IPS-NIHi11 (cell line): ENCODE results near the gene CHST15.
A peak's percentile ranks its signal among the peaks of the same experiment; 100 is the strongest.

ENCODE experiments used
- DNase-seq: peaks from one replicate; pipeline ENCODE4 v3.0.0; 2012; ENCODE audit warnings: mixed read lengths, low spot score

Gene CHST15

DNA sequence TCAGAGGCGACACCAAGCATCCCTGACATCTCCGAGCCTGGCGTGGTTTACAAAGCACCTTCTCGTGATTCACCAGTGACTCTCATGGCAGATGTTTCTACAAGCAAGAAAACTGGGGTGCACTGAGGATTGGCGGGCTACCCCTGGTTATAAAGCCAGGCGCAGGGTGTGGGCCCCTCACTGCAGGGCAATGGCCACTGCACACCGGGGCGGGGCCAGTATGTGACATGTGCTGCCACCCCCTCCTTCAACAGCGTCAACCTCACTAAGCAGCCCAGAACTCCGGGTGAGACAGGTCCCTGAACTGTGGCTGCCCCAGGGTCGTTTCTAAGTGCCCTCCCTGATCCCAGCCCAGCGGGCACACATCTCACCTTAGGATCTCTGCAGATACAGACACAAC lies 63.8 kb downstream of the CHST15 start:
- no peak for DNase-seq

DNA sequence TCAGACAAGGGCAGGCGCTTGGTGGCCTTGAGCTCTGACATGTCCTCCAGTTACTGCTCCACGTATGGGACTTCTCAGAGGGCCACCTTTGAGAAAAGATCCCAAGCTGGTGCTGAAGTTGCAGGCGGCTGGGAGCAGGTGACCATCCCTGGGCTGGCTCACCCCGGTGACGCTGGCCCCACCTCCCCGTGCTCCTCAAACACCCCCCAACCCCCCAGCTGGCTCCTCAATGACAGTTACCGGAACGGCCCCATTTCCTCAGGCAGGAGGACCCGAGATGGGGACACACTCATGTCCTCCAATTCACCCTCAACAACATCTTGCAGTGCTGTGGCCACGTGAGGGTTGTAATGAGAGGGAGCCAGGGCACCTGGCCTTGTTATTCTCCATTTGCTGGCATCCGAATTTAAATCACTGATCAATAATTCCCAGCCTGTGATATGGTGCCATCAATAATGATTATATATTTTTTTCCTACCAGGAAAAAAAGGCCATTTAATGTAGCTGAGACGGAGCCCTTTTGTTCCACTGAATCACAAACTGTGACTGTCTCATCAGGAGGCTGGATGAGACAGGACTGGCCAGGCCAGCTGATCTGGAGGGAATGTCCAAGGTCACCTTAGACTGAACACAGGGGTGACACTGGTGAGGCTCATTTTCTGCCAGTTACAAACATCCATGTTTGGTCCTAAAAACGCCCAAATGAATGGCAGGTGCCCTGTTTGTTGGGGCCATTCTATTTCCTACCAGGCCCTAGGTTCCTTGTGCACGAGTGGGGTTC lies 64.5 kb downstream of the CHST15 start:
- DNase-seq, result no peak

DNA sequence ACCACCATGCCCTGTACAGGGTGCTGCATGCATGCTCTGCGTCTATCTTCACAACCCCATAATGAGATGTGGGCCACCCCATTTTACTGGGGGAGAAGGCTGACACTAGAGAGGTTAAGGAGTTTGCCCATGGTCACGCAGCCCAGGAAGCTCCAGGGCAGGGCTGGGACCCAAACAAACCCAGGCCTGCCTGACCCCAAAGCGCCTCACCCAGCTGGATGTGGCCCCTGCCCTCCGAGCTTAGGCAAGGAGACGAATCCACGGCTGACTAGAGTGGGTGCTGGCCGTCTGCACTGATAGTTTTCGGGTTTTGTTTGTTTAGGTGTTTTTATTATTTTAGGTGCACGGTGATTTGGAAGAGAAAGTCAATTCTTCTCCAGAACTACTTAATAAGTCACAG lies 65.7 kb downstream of the CHST15 start:
- DNase-seq, result no peak

DNA sequence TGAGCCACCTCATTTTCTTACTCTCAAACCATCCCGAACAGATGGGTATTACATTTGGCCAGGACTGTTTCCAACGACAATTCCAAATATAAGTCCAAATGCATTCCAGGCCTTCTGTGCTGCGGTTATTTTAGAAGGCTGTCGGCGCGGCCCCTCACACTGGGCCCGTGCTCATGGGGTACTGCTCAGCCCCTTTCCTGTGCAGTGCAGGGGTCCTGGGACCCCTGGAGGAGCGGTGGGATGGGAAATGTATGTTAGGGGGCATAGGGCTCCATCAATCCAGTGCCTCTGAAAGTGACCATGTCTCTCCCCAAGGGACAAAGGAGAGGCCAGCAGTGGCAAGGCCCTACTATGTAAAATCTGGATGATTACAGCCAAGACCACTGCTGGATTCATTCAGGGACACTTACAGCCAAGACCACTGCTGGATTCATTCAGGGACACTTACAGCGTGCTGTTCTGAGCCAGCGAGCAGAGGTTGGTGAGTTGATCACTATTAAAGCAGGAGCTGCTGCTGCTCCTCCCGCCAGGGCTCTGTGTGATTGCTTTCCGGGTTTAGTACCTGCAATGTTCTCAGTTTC lies 66.3 kb downstream of the CHST15 start:
- no peak for DNase-seq

DNA sequence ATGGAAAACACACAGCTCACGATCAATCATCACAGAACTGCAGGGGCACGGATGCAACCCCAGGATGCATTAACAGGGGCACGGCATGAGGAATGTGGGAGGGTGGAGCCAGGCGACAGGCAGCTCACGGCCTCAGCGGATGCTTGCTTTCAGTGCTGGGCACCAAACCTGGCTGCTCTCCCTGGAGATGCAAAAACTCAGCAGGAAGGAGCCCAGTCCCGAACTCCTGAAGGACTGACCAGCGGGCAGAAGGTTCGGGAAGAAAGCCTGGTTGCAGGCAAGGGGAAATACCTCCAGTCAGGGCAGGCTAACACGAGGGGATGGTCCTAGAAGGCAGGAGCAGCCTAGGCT lies 66.8 kb downstream of the CHST15 start:
- peak; percentile 52 for DNase-seq

DNA sequence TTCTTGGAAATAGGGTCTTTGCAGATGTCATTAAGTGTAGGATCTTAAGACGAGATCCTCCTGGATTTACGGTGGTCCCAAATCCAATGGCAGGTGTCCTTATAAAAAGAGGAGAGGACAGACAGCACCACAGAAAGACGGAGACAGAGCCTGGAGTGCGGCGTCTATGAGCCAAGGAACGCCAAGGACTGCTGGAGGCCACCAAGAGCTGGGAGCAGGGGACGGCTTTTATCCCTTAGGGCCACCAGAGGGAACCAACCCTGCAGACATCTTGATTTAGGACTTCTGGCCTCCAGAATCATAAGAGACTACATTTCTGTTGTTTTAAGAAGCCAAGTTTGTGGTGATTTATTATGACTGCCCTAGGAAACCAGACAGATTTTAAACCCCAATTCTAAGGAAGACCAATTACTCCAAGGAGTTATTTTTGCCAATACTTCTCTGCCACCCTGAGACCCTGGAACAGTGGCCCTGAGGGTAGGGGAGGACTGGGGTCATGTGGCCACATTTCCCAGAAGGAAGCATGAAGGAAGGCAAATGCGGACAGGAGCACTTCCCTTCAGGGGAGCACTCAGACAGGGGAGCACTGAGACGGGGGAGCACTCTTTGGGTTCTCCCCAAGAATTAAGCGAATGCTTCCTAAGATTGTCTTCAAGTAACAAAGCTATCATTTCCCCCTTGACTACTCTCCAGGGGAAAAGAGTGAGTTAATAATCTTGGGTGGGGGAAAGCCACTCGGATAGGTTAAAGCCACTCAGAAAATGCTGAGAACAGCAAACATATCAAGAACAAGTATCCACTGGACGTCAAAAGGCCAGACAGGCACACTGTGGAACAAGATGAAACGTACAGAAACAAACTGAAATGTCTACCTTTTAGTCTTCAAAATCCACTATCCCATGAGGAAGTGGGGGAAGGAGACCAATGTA lies 67.5 kb downstream of the CHST15 start:
- peak; percentile 42 for DNase-seq

DNA sequence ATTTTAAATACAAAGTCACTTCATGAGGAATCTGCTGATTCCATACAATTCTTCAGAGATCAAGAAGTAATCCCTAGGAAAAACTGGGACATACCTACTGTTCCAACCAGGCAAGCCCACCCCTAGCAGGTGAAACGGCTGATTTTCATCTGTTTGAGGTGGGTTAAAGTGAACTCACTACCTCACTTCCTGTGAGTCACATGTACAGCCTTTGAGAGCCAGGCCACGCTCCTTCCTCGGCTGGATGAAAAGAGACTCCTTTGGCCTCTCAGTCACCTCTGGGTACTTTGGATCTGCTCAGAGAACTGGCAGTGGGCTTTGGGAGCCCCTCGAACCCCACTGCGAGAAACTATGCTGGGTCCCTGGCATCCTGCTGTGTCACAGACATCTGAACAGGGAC lies 68.2 kb downstream of the CHST15 start:
- DNase-seq, result no peak

DNA sequence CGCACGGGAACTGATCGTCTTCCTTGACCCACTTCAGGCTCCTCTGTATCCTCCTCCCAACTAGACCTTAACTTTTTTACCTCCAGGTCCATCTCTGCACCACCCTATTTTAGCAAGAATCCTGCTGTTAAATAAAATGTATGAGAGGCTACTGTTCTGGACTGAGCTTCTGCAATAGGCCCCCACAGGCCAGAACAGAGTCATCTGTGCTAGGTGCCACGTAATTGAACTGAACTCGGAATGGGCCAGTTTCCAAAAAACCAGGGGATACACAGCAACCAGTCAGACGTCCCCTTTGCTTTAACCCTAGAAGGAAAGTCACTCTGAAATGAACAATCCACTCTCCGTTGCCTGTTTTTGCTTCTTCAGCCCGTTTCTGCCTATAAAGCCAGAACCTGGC lies 71.3 kb downstream of the CHST15 start:
- DNase-seq, result no peak

DNA sequence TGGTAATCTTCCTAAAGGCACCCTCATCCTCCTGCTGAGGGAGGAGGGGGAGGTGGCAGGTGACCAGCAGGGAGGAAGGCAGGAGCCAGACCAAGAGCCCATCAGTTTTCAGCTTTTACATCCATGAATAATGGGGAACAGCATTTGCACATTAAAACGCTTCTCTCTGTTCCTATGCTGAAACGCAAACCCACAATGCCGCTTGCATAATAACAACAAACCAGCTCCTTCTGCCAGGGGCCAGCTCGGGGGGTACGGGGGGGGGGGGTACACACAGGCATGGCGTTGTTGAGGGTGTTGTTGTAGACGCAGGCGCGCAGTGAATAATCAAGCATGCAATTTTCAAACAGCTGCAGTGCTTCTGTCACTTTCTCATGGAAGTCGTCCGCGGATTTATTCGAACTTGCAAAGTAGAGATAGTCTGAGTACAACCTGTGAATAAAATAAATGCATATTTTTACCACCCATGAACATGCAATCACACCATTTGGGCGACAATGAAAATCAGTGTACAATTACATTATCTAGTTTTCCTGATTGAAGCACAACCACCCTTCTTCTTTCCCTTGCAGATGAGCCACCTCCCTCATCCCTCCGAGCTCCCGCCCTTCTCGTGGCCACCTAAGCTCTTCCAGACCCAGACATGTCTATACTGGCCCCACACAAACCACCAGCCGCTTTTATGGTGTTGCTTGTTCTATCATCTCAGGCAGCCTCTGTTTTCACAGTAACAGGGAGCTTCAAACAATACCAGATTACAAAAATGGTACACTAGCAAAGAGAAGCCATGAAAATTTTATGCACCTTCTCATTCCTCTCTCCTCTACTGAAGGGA lies 72.2 kb downstream of the CHST15 start:
- no peak for DNase-seq

DNA sequence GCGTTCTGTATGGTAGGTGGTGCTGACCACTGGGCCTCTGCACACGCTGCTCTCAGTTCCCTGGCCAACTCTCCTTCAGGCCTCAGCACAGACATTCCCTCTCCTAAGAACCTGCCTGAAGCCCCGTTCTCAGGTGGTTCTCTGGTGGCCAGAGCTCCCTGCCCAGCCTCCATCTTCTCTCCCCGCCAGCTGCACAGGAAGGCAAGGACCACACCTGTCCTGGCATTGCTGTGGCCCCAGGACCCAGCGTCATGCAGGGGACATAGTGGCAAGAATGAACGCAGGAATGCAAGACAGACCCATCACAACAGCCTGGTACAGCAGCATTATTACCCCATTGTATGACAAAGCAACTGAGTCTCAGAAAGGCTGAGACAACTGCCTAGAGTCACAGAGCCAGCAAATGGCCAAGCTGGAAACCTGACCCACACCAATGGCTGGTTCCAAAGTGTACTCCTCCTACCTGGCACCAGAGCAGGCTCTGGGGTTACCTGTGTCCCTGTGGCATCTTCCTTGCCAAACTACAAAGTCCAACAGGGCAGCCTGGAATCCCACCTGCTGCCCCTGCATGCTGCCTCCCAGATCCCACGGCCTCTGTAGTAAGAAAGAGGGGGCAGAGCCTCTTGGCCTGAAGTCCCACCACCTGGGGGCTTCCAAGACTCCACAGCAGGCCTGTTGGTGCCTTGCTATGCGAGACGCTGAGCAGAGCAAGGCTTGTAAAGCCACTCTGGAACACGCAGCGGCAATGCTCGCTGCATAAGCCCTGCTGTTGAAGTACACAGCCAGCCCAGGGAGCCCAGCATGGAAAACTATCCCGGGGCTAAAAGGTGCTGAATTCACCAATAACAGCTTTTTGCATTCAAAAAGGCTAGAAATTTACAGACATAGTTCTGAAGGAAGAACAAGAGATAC lies 73.3 kb downstream of the CHST15 start:
- peak; percentile 37 for DNase-seq

DNA sequence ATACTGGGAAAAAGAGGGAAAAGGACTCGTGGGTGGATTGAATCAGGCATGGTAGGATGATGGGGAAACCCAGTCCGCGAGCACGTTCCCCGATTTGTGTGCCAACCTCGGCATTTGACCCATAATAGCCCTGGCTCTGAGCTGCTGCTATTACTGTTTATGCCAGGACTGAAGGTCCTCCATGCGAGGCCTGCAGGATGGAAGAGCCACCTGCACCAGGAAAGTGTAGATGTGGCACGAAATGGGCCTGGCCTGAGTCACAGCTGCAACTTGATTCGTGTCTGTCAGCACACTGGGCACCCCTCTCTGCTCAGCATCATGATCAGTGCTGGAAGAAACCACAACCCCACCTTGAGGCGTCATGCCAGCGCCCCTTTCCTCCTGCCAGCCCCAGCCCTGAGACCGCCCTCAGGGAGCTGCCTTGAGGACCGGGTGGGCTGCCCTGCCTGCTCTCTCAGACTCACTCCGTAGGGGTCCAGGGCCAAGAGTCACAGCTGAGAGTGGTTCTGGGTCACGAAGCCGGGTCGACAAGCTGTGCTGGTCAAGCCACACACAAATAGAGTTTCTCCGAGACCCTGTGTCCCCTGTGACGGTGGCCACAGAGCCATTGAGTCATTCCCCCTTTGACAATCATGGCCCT lies 74.4 kb downstream of the CHST15 start:
- DNase-seq, result no peak

DNA sequence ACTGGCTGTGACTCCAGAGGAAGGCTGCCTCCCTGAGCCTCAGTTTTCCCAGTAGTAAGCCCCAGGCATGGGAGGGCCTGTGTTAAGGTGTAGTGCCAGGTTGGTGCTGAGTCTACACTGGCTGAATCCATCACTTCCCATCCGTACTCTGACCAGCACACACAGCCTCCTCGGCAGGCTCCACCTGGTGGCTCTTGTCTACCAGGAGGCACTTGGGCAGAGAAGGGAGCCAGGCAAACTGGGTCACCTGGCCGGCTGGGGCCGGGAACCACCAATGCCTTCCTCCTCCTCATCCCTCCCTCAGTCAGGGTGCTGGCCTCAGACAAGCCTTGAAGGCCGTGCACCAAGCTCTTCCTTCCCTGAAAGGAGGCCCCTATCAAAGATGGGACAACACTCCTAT lies 75.7 kb downstream of the CHST15 start:
- no peak for DNase-seq

DNA sequence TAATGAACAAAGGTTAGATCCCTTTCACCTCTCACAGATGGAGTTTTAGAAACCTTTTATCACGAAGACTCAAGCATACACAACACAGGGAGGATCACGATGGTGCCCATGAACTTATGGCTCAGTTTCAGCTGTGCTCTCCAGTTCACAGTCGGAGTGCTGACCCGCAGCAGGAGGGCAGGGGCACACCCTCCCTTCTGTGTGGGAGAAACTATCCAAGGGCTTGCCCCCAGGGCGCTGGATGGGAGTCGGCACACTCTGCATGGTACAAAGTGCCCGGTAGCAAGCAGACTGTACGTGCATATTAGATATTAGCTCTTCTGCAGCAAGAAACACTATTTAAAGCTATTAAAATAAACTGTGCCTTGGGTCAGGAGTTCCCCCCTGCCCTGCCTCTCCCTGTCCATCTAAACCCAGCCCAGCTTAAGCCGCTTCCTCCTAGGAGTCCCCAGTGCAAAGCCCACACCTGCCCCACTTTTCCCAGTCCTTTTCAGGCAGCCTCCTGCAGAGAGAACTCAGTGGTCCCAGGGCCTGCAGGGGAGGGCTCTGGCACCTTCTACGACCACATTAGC lies 76.5 kb downstream of the CHST15 start:
- DNase-seq, result no peak

DNA sequence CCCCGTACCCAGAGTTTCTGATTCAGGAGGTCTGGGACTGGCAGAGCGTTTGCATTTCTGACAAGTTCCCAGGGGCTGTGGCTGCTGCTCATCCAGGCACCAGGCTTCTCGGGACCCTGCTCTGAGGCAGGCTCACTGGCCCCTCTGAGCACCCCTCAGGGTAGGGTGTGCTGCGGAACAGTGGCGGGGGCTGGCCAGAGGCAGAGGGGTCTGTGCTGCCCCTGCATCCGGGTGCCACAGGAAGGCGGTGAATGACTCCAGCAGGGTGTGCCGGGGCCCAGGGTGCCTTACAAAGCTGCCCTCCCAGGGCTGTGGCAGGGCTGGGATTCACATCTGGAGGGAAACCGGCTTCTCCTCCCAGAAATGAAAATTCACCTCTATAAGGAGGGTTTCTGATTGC lies 77.4 kb downstream of the CHST15 start:
- no peak for DNase-seq

DNA sequence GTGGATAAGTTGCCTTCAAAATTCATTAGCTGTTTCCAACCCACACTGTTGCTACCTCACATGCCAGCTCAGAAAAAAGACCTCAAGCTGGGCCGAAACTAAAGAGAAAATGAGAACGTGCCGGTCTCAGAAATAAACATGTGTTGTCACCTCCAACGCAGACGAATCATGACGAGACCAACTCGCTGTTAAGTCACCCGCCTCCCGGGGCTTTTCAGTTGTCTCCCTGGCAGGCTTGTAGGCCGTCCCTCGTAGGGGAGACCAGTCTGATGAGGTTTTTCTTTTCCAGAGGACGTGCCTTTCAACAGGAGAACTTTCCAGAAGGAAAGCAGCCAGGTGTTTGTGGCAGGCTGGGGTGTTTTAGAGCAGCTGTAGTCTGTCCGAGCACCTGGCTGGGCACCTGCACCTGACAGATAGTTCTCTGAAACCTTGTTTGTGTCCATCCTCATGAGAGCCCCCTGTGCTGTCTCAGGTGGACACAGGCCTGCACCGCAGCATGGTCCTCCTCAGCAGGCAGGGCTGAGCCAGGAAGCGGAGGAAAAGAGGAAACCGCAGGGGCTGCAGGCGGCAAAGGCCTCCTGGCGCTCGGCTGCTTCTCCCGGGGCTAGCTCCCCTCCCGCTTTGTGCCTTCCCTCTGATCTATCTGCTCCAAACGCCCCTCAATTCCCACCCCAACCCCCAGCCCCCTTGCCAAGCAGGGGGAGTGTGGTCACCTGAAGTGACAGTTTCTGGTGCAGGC lies 78.8 kb downstream of the CHST15 start:
- no peak for DNase-seq

DNA sequence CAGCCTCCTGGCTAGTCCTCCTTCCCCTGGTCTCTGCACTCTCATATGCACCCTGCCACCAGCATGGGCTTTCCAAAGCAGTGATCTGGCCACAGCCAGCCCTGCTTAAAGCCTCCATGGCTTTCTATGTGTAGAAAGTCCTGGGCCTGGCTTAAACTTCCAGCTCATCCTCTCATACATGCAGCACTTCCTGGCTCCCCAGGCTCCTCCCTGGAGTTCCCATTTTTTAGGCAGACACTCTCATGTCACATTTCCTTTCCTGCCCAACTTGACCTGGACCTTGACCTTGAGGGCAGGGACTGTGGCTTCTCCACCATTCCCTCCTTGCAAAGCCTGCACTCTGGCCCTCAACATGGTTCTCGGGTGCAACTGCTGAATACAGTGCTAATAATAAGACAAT lies 79.5 kb downstream of the CHST15 start:
- DNase-seq, result no peak

DNA sequence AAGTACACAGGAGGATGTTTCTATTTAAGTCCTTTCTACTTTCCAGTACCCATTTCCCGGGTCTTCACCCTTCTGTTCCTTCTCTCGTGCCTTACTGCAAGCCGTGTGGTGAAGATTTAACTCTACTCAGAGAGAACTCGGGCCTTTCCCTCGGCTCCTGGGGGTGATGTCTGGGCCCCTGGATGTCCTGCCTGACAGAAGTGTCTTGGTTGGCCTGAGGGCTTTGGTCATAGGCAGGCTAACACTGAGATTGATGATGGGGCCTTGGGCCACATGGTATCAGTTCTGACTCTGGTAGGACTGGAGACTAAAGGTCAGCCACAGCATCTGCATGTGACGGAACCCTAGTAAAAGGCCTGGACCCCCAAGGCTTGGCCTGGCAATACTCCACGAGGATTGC lies 80.4 kb downstream of the CHST15 start:
- no peak for DNase-seq

DNA sequence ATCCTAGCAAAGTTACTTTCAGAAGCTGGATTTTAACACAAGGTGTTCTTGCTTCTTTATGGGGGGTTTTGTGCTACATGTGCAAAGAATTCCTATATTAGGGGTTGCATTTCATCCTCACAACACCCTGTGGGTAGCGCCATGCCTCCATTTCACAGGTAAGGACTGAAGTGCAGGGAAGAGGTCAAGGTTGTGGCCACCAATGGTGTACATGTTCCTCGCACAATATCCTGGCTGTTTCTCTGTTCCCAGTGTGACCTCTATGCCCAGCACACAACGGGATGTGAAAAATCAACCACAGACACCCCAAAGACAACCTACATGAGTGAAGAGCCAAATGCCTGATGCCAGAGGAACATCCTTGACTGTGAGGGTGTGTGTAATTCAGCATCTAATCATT lies 80.8 kb downstream of the CHST15 start:
- DNase-seq, result no peak

DNA sequence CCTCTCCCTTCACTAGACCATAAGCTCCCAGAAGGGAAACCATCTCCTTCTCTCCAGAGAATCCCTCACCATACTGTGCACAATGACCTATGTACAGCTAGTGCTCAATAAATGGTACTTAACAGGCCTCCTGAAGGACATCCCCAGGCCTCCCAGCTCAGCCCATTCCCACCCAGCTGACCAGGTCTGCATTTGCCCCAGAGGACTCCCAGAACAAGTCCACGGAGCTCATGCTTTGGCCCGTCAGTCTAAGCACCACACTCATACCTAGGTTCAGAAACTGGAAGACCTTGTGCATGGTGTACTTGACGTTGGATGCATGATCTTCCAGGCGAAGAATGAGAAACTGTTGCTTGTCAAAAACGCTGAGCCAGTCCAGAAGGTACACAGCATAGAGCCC lies 81.3 kb downstream of the CHST15 start:
- DNase-seq, result no peak

DNA sequence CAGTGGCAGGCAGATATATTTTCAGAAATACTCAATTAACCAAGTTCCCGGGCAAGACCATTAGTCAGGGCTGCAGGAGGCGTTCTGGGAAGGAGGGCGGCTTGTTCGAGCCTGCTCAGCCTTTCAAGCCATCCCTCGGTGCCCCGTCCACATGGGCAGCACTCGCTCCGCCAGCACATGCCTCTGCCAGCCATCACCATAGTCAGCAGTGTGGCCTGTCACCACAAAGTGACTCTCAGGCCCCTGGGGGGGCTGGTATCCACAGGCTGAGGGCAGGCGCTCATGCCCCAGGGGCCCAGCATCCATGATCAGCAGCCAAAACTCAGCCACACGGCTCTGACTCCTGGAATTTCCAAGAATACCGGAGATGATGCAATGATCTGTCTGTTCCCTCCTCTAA lies 81.9 kb downstream of the CHST15 start:
- DNase-seq, result no peak
